A549 treated with AZD9567 at 1 μM for 4 hours (cell line): ENCODE data around the gene NHLRC3. TPM values are rescaled to one million over a fixed set of nuclear protein-coding genes. Genes with fewer than 3 reads are reported as not detected.

Source experiments
- total RNA-seq: library from RNA; stranded (reverse); fragments of 200-300 nt; extraction: Qiagen RNA extraction; gene quantifications from 5 replicates; pipeline ENCODE4 v1.2.3, GENCODE V29; 2022; ENCODE audit not compliant: insufficient read depth

Gene NHLRC3, protein sequence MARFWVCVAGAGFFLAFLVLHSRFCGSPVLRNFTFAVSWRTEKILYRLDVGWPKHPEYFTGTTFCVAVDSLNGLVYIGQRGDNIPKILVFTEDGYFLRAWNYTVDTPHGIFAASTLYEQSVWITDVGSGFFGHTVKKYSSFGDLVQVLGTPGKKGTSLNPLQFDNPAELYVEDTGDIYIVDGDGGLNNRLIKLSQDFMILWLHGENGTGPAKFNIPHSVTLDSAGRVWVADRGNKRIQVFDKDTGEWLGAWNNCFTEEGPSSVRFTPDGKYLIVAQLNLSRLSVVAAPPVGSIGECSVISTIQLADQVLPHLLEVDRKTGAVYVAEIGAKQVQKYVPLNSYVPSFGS
- 2.0 to 4.4 TPM (median 3.9 TPM) in 5 replicates for total RNA-seq

DNA sequence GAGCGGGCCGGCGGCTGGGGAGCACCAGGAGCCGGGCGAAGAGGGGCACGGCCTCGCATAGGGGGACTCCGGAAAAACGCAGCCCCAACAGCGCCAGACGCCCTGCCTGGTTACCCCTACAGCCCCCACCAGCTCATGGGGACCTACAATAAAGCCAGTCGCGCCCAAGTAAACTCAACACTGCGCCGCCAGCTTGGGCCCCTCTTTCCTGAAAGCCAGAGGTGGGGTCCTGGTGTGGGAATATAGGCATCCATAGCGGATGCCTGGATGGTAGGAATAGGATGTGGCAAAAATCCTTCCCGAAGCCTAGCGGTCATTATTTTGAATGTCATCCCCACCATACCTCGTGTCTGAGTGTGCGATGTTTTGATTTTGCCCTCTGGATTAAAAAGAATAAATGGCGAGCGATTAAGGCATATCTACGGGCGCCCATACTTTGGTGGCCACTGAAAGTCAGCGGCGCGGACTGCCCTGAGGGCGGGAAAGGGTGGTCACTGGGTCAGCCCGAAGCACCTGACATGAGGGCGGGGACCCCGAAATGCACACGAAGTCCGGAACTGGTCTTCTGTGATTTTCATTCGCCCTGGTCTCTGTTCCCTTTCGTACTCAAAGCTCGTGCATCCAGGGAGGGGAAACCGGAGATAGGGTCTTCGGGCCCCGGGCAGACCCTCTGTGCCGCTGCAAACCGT lies at the start of gene NHLRC3, which contains the start of gene PROSER1:
NHLRC3 (plus strand) TSS at position 577 of the 689 bp plus-strand sequence. CDS start 184 bp downstream, outside the sequence.
PROSER1 (minus strand) TSS at position 210 of the 689 bp plus-strand sequence. CDS start 847 bp downstream, outside the sequence.

DNA sequence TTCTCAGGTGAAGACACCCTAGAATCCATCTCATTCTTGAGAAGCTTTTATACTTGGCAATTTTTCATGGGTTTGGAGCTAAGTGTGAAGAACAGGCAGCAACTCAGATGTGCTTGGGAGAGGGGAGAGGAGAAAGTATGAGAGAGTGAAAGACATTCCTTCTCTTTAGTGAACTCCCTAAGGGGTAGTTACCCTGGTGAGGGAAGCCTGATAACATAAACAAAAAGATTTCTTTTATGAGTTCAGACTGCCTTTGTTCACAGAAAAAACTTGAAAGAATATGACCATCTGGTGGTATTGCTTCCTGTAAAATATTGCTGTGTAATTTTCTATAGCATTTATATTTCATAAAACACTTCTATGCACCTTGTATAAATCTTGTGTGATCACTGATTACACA lies 47.6 kb upstream of the NHLRC3 start, which contains the start of gene STOML3:
STOML3 (minus strand) TSS at position 139 of the 400 bp plus-strand sequence; CDS start at position 29, 110 bp downstream.

Other genes starting within 250 kb of the NHLRC3 start
- not detected in 5 replicates for gene STOML3, start 47.6 kb upstream of the NHLRC3 start, total RNA-seq
- gene PROSER1, start 367 bp upstream of the NHLRC3 start, total RNA-seq, result 11.1 to 21.3 TPM (median 11.5 TPM) in 5 replicates